ENCODE measurements around the gene ADAMTSL2. TPM values are rescaled to one million over a fixed set of nuclear protein-coding genes. Genes with fewer than 3 reads are reported as not detected.

ADAMTSL2 gene
- polyA plus RNA-seq, 1 donor (not counting 4 experiments of a cell fraction or from before 2014, with no cell fraction given) = not detected

GRCh38 chr9:133495327-133496293, 38.9 kb upstream of the ADAMTSL2 start:
- FAIRE-seq (peak; percentile 9), DNase-seq (ENCODE audit: low read depth, low spot score) (no peak)
- dilution Hi-C loops (cut with MboI; ENCODE audit: extremely low pct_ligation_motif_present, low sequenced_read_pairs) = no loop called here
- H3K27me3 ChIP-seq (ENCODE audit: control insufficient read depth, extremely low read depth, insufficient read depth, low read length) = peaks cover 10% of the 10 kb centered on the region
- H3K36me3 ChIP-seq (ENCODE audit: control insufficient read depth in 2 of 2, extremely low read depth in 1 of 2, insufficient read depth in 2 of 2, low read length in 2 of 2) = no peaks in the 10 kb centered on the region
- H3K9me3 ChIP-seq (ENCODE audit: control insufficient read depth, low read depth, low read length) = no peaks in the 10 kb centered on the region
- H3K4me1 ChIP-seq (ENCODE audit: control insufficient read depth, extremely low read depth, insufficient read depth, low read length) = peaks cover 12% of the 10 kb centered on the region
- H3K9me1 ChIP-seq (ENCODE audit: control insufficient read depth, extremely low read depth, insufficient read depth, low read length) = no peaks in the 10 kb centered on the region
- no peak overlapping the region for H3K4me3 ChIP-seq (ENCODE audit: control insufficient read depth in 2 of 3, extremely low read depth in 1 of 3, insufficient read depth in 2 of 3, low read depth in 1 of 3, low read length in 3 of 3)
- TF ChIP-seq CTCF (optimal IDR thresholded peaks at IDR 0.05 in 1 of 3, IDR thresholded peaks at IDR 0.05 in 1 of 3, conservative IDR thresholded peaks at IDR 0.05 in 1 of 3; ENCODE audit: extremely low read depth in 1 of 3, insufficient read depth in 2 of 3, low read length in 3 of 3) (no peak), EZH2 (IDR thresholded peaks at IDR 0.05; ENCODE audit: low read length) (no peak)
- H3K9ac ChIP-seq (ENCODE audit: control insufficient read depth, extremely low read depth, insufficient read depth, low read length) = no peak overlapping the region
- no peak overlapping the region for H3K4me2 ChIP-seq (ENCODE audit: control insufficient read depth, extremely low read depth, insufficient read depth, low read depth, low read length)
- no peaks in the 10 kb centered on the region for H3K79me2 ChIP-seq (ENCODE audit: control insufficient read depth, insufficient read depth, low read length)
- no peaks in the 10 kb centered on the region for H4K20me1 ChIP-seq (ENCODE audit: control insufficient read depth, extremely low read depth, insufficient read depth, low read length)
- H3K27ac ChIP-seq (ENCODE audit: control insufficient read depth, insufficient read depth, low read length) = no peak overlapping the region
- H2AFZ ChIP-seq (ENCODE audit: control insufficient read depth, low read length) = no peak overlapping the region

GRCh38 chr9:133496861-133497842, 37.4 kb upstream of the ADAMTSL2 start:
- Histone ChIP-seq H3K4me2 (ENCODE audit: control insufficient read depth, extremely low read depth, insufficient read depth, low read depth, low read length) (no peak overlapping the region), H3K9me1 (ENCODE audit: control insufficient read depth, extremely low read depth, insufficient read depth, low read length) (no peaks in the 10 kb centered on the region), H3K27me3 (ENCODE audit: control insufficient read depth, extremely low read depth, insufficient read depth, low read length) (peaks cover 4% of the 10 kb centered on the region), H3K4me3 (ENCODE audit: control insufficient read depth in 2 of 3, extremely low read depth in 1 of 3, insufficient read depth in 2 of 3, low read depth in 1 of 3, low read length in 3 of 3) (no peak overlapping the region), H3K36me3 (ENCODE audit: control insufficient read depth in 2 of 2, extremely low read depth in 1 of 2, insufficient read depth in 2 of 2, low read length in 2 of 2) (no peaks in the 10 kb centered on the region), H3K9ac (ENCODE audit: control insufficient read depth, extremely low read depth, insufficient read depth, low read length) (no peak overlapping the region), H3K4me1 (ENCODE audit: control insufficient read depth, extremely low read depth, insufficient read depth, low read length) (peaks cover 7% of the 10 kb centered on the region), H4K20me1 (ENCODE audit: control insufficient read depth, extremely low read depth, insufficient read depth, low read length) (no peaks in the 10 kb centered on the region), H3K79me2 (ENCODE audit: control insufficient read depth, insufficient read depth, low read length) (no peaks in the 10 kb centered on the region), H3K27ac (ENCODE audit: control insufficient read depth, insufficient read depth, low read length) (no peak overlapping the region), H3K9me3 (ENCODE audit: control insufficient read depth, low read depth, low read length) (no peaks in the 10 kb centered on the region), H2AFZ (ENCODE audit: control insufficient read depth, low read length) (no peak overlapping the region)
- DNase-seq (ENCODE audit: low read depth, low spot score) (no peak), FAIRE-seq (no peak)
- dilution Hi-C loops (cut with MboI; ENCODE audit: extremely low pct_ligation_motif_present, low sequenced_read_pairs) = no loop called here
- TF ChIP-seq CTCF (optimal IDR thresholded peaks at IDR 0.05 in 1 of 3, IDR thresholded peaks at IDR 0.05 in 1 of 3, conservative IDR thresholded peaks at IDR 0.05 in 1 of 3; ENCODE audit: extremely low read depth in 1 of 3, insufficient read depth in 2 of 3, low read length in 3 of 3) (no peak), EZH2 (IDR thresholded peaks at IDR 0.05; ENCODE audit: low read length) (no peak)
